Measurements from ENCODE around the gene TIAM2.

DNA sequence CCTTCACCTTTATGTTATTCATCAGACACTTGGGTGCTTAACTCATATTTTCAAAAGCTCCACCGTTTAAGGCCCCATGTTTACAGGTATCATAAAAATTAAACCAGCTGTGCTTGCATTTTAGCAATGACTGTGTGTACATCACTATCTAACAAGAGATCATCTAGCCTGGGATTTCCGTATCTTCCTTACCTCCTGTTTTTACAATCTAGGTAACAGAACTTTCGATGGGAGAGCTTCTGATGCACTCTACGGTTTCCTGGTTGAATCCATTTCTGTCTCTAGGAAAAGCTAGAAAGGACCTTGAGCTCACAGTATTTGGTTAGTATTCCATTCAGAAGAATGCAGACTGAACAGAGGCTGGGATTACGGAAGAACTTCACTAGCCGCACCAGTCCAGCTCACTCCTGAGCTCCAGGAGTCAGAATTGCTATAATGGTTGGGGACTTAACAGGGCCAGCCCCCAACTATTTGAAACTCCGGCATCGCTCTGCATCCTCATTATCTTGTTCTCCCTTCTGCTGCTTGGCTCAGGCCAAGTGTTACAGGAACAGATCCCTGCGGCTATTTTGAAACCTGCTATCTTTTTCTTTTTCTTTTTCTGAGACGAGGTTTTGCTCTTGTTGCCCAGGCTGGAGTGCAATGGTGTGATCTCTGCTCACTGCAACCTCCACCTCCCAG is 255.7 kb downstream of the TIAM2 start:
- TF ChIP-seq BHLHE40 (IDR thresholded peaks at IDR 0.05; ENCODE audit: borderline replicate concordance) (no peak), NFRKB (IDR thresholded peaks at IDR 0.05) (no peak), SP1 (IDR thresholded peaks at IDR 0.05) (no peak)

Measured in HEK293T (cell line).